Parathyroid adenoma (tissue), 2 donors: Measurements from ENCODE around the gene TSHR.

Experiments used
- H2AFZ ChIP-seq: fragments of 300-600 bp; sonication (generic); one replicate; pipeline ENCODE4 v1.7.0; 2017; ENCODE audit warnings: antibody characterized with exemption, mild to moderate bottlenecking
- H3K27ac ChIP-seq: fragments of 300-600 bp; sonication (generic); one replicate; pipeline ENCODE4 v1.7.0; 2017
- H3K27me3 ChIP-seq: fragments of 300-600 bp; sonication (generic); one replicate; pipeline ENCODE4 v1.7.0; 2017; ENCODE audit warnings: low read length; ENCODE audit not compliant: control insufficient read depth, insufficient read depth
- H3K36me3 ChIP-seq: fragments of 300-600 bp; sonication (generic); one replicate; pipeline ENCODE4 v1.7.0; 2017; ENCODE audit warnings: low read length; ENCODE audit not compliant: control insufficient read depth, insufficient read depth
- H3K4me1 ChIP-seq: fragments of 300-600 bp; sonication (generic); one replicate; pipeline ENCODE4 v1.7.0; 2017; ENCODE audit warnings: control low read depth
- H3K4me2 ChIP-seq: fragments of 300-600 bp; sonication (generic); one replicate; pipeline ENCODE4 v1.7.0; 2017; ENCODE audit warnings: low read length
- H3K4me3 ChIP-seq: fragments of 300-600 bp; sonication (generic); one replicate; pipeline ENCODE4 v1.7.0; 2017; ENCODE audit warnings: low read depth, low read length
- H3K79me2 ChIP-seq: fragments of 300-600 bp; sonication (generic); one replicate; pipeline ENCODE4 v1.7.0; 2017; ENCODE audit warnings: control low read depth
- H3K9ac ChIP-seq: fragments of 300-600 bp; sonication (generic); one replicate; pipeline ENCODE4 v1.7.0; 2017; ENCODE audit warnings: mild to moderate bottlenecking
- H3K9me3 ChIP-seq: fragments of 300-600 bp; sonication (generic); one replicate; pipeline ENCODE4 v1.7.0; 2017; ENCODE audit warnings: low read length; ENCODE audit not compliant: control insufficient read depth
- TF ChIP-seq, protein P1 (sequence below): fragments of 300-600 bp; sonication (generic); IDR thresholded peaks from one replicate; pipeline ENCODE4 v1.7.0; 2017; ENCODE audit warnings: antibody characterized with exemption, mild to moderate bottlenecking
- donor health status: primary hyperparathyroidism.

TSHR gene

DNA sequence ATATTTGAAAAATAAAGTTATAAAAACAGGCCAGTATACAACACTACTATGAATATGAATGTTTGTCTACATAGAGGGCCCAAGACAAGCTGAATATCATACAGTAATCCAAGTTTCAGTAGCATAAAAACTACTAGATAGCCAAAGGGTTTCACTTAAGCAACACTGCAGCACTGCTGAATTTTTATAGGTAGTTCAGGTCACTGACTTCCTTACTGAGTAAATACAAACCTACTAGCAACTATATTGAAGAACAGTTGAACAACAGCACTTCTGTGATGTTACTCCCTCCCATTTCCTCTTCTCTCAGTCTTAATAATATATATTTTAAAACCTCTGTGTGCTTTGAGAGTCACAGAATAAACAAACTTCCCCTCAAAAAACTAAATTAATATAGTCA lies 222.6 kb downstream of the TSHR start:
- Histone ChIP-seq H3K9ac (no peak overlapping the region), H3K27ac (no peak overlapping the region)
- TF ChIP-seq, protein P1, sequence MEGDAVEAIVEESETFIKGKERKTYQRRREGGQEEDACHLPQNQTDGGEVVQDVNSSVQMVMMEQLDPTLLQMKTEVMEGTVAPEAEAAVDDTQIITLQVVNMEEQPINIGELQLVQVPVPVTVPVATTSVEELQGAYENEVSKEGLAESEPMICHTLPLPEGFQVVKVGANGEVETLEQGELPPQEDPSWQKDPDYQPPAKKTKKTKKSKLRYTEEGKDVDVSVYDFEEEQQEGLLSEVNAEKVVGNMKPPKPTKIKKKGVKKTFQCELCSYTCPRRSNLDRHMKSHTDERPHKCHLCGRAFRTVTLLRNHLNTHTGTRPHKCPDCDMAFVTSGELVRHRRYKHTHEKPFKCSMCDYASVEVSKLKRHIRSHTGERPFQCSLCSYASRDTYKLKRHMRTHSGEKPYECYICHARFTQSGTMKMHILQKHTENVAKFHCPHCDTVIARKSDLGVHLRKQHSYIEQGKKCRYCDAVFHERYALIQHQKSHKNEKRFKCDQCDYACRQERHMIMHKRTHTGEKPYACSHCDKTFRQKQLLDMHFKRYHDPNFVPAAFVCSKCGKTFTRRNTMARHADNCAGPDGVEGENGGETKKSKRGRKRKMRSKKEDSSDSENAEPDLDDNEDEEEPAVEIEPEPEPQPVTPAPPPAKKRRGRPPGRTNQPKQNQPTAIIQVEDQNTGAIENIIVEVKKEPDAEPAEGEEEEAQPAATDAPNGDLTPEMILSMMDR: no peak

DNA sequence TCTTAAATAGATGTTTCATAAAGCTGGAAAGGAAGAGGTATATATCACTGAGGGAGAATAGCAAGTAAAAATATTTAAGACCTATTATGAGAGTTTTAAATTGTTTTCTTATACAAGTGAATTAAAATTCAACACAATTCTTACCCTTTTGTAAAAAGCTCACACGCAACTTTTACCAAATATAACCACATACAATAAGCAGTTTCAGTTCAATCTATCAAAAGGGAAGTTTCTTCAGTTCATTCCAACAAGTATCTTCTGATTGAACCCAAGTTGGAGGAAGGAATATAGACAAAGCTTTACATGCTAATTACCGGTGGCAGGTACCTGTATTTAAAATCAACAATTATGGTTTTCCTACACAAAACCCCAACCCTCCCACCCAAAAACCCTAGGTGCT lies 224.2 kb downstream of the TSHR start:
- H3K36me3 ChIP-seq: no peaks in the 10 kb centered on the region
- no peak overlapping the region for H3K4me3 ChIP-seq
- TF ChIP-seq, protein P1: no peak
- no peaks in the 10 kb centered on the region for H3K27me3 ChIP-seq
- H3K79me2 ChIP-seq: no peaks in the 10 kb centered on the region
- no peak overlapping the region for H3K9ac ChIP-seq
- H3K27ac ChIP-seq: no peak overlapping the region
- H3K4me2 ChIP-seq: no peak overlapping the region
- no peaks in the 10 kb centered on the region for H3K9me3 ChIP-seq
- no peaks in the 10 kb centered on the region for H3K4me1 ChIP-seq
- no peak overlapping the region for H2AFZ ChIP-seq

More for the DNA sequence above, 222.6 kb downstream of the TSHR start:
- no peaks in the 10 kb centered on the region for H3K27me3 ChIP-seq
- H3K4me2 ChIP-seq: no peak overlapping the region
- H3K79me2 ChIP-seq: no peaks in the 10 kb centered on the region
- no peaks in the 10 kb centered on the region for H3K36me3 ChIP-seq
- no peaks in the 10 kb centered on the region for H3K9me3 ChIP-seq
- H3K4me3 ChIP-seq: no peak overlapping the region
- no peaks in the 10 kb centered on the region for H3K4me1 ChIP-seq
- H2AFZ ChIP-seq: no peak overlapping the region

DNA sequence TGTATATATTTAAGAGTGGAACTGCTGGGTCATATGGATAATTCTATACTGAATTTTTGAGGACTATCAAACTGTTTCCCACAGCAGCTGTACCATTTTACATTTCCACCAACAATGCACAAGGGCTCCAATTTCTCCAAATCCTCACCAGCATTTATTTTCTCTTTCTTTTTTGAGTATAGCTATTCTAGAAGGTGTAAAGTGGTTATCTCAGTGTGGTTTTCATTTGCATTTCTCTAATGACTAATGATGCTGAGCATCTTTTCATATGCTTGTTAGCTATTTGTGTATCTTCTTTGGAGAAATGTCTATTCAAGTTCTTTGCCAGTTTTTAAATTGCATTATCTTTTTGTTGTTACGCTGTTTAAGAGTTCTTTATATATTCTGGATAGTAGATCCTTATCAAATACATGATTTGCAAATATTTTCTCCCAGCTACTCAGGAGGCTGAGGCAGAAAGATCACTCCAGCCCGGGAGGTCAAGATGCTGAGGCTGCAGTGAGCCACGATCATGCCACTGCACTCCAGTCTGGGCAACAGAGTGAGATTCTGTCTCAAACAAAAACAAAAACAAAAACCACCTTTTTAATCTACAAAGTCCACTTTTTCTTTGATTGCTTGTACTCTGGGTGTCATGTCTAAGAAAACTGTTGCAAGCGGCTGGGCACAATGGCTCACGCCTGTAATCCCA lies 232.6 kb downstream of the TSHR start:
- Histone ChIP-seq H3K4me3 (no peak overlapping the region), H2AFZ (no peak overlapping the region), H3K9me3 (no peaks in the 10 kb centered on the region), H3K4me1 (no peaks in the 10 kb centered on the region), H3K79me2 (no peaks in the 10 kb centered on the region), H3K4me2 (no peak overlapping the region), H3K27me3 (no peaks in the 10 kb centered on the region), H3K36me3 (no peaks in the 10 kb centered on the region), H3K27ac (no peak overlapping the region), H3K9ac (no peak overlapping the region)
- TF ChIP-seq, protein P1: no peak

DNA sequence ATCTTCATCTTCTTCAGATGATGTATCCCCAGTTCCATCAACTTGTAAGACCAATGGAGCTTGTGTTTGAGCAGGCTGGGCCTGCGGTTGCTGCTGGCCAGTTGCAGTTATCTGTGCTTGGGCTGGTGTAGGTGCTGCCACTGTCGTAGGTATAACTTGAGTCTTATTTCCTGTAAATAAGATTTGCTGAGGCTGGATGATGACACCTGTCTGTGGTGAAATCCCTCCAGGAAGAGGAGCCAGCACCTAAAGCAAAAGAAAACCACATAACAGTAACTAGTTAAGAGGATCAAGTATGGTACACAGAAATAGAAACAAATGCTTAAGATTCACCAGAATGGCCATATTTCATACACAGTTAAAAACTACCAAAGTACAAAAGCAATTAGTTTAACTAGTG lies 237.2 kb downstream of the TSHR start:
- H3K9ac ChIP-seq: no peak overlapping the region
- H3K79me2 ChIP-seq: peaks cover 2% of the 10 kb centered on the region
- H3K9me3 ChIP-seq: no peaks in the 10 kb centered on the region
- no peak overlapping the region for H3K27ac ChIP-seq
- H3K4me3 ChIP-seq: no peak overlapping the region
- H3K27me3 ChIP-seq: no peaks in the 10 kb centered on the region
- H2AFZ ChIP-seq: no peak overlapping the region
- H3K36me3 ChIP-seq: no peaks in the 10 kb centered on the region
- TF ChIP-seq, protein P1: no peak
- H3K4me1 ChIP-seq: no peaks in the 10 kb centered on the region
- no peak overlapping the region for H3K4me2 ChIP-seq
